HG03442 (cell line): ENCODE measurements around the gene SNX5.
A peak's percentile ranks its signal among the peaks of the same experiment; 100 is the strongest.

Source experiments
- ATAC-seq: cut with Tn5 transposase; IDR thresholded peaks from one replicate; pipeline ENCODE4 v1.9.1; 2021; ENCODE audit warnings: mild to moderate bottlenecking, moderate library complexity; ENCODE audit not compliant: unreplicated experiment

SNX5 gene

DNA sequence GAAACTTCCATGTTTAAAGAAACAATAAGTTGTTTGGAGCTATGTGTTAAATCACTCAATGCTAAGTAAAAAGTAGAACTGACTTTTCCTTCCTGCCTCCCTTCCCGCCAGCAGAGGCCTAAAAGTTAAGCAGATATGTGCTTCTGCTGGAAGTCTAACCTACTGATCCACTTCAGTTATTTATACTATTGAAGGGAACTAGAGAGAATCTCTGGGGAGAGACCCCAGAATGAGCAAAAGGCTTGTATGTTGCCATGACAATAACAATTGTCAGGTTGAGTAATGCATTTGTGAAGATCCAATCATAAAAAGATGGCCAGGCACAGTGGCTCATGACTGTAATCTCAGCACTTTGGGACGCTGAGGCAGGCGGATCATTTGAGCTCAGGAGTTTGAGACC, 25.0 kb upstream of the SNX5 start:
- ATAC-seq = no peak

DNA sequence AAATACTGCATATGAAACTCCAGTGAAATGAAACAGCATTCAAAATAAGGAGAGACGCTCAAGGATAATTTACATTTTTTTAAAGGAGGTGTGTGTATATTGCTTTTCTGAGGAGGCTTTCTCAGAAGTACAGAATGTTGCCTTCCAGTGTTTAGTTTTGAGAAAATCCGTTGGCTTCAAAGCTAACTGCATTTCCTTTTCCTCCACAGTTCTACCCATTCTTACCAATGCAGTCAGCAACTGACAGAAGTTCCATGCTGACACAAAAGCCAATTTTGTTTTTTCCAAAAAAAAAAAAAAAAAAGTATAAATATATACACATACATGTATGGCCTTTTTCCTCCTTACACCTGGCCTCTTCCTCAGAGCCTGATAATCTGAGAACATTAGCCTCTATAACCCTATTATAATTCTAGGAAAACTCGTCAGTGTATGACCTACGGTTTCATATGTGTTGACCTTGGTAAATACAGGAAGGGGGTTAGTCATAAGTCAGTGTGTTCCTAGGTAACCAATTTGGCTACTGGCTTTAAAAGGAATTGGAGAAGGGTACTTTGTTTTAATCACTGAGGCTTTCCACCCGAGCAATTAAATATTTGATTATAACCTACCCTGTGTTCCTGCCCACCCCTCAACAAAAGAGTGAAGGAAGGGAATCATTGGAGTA, 24.4 kb upstream of the SNX5 start:
- ATAC-seq = no peak

DNA sequence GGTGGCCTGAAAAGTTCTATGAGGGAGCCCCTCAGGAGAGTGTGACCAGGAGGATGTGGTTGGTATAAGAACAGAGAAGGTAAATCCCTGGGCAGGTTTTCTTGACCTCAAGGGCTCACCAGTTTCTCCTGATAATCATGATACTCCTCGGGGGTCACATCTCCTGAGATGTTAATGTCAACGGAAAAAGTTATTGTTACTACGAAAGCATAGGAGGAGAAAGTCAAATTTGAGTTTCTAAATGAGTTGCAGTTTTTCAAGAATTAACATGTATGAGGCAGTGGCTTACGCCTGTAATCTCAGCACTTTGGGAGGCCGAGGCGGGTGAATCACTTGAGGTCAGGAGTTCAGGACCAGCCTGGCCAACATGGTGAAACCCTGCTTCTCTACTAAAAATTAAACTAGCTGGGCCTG, 23.6 kb upstream of the SNX5 start:
- peak; percentile 62 for ATAC-seq

GRCh38 chr20:17990278-17990972, 21.8 kb upstream of the SNX5 start:
- ATAC-seq = no peak

DNA sequence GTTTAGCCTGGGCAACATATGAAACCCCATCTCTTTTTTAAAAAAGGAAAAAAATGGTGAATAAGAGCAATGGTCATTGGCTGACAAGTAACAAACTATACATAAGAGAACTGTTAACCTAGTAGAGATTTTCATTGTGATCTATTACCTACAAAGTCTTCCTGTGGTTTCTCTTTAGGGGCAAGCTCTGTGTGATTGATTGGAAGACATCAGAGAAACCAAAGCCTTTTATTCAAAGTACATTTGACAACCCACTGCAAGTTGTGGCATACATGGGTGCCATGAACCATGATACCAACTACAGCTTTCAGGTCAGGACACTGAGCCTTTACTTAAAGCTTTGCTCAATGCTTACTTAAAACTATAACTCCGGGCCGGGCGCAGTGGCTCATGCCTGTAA, 19.4 kb upstream of the SNX5 start:
- no peak for ATAC-seq

GRCh38 chr20:17985388-17986018, 16.9 kb upstream of the SNX5 start:
- no peak for ATAC-seq

- ATAC-seq = no peak
These were observed 7.7 kb upstream of the SNX5 start for GRCh38 chr20:17976305-17976704.

GRCh38 chr20:17972121-17972520, 3.5 kb upstream of the SNX5 start:
- no peak for ATAC-seq

GRCh38 chr20:17971300-17972013, 2.9 kb upstream of the SNX5 start:
- ATAC-seq = no peak

DNA sequence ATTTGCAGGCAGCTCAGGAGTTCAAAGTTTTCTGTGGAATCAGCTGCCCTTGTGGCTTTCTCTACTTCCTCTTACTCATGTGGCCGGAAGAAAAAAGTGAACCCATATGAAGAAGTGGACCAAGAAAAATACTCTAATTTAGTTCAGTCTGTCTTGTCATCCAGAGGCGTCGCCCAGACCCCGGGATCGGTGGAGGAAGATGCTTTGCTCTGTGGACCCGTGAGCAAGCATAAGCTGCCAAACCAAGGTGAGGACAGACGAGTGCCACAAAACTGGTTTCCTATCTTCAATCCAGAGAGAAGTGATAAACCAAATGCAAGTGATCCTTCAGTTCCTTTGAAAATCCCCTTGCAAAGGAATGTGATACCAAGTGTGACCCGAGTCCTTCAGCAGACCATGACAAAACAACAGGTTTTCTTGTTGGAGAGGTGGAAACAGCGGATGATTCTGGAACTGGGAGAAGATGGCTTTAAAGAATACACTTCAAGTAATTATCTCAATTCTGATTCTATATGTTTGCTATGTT, 1.4 kb upstream of the SNX5 start:
- ATAC-seq = no peak

DNA sequence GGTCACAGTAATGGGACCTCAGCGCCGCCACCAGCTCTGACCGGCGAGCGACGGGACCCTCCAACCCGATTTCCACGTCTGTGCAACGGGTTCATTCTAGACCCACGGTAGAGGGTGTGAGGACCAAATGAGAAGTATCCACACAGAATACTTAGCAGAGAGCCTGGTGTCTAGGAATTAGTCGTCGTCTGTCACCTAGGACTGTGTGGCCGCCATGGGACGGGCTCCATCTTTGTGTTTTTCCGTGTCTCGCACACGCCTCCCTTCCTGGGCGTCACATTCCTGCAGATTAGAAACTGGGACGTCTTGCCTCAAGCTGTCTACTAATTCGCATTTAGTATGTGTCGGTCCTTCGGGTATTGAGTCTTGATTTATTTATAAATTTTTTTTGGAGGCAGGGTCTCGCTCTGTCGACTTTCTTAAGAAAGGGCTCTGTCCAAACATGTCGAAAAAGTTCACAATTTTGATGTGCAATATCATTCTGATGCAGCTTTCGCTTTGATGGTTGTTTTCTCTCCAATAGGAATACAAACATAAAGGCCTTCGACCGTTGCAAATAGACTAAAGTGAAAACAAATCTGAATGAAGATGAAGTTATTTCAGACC, 787 bp upstream of the SNX5 start:
- peak; percentile 5 for ATAC-seq

- ATAC-seq = peak; percentile 0
These were observed 851 bp downstream of the SNX5 start for GRCh38 chr20:17967521-17968365.

- ATAC-seq = no peak
These were observed 1.9 kb downstream of the SNX5 start for GRCh38 chr20:17966432-17967310.

GRCh38 chr20:17965042-17965697, 3.4 kb downstream of the SNX5 start:
- ATAC-seq = no peak

DNA sequence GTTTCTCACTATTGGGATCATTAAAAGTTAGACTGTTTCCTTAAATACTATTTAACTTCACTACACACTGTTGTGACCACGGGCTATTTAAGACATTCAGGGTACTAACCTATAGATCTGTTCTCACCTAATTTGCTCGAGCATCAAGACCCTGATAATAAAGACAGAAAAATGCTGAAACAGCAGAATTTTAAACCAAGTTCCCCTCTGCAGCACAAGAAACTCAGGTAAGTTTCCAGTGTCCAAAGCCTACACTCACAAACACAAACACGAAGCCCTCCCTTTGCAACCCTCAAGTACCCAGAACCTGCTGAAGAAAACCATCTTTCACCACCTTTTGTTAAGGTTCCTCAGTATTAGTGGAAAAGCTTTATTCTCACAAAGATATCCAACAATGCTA, 4.0 kb downstream of the SNX5 start:
- ATAC-seq = no peak

- ATAC-seq = no peak
These were observed 4.5 kb downstream of the SNX5 start for GRCh38 chr20:17964073-17964472.

GRCh38 chr20:17963114-17963897, 5.3 kb downstream of the SNX5 start:
- ATAC-seq = no peak

- ATAC-seq = no peak
These were observed 7.0 kb downstream of the SNX5 start for GRCh38 chr20:17961587-17961940.
